WTC11 (cell line): ENCODE data around the gene ARMC9. TPM values are rescaled to one million over a fixed set of nuclear protein-coding genes. Genes with fewer than 3 reads are reported as not detected.

Experiments used
- ATAC-seq: fragments of 200-7000 bp; cut with Tn5 transposase; 2 replicates; pipeline ENCODE4 v1.10.0; 2021; ENCODE audit warnings: mild to moderate bottlenecking, moderate library complexity
- CTCF ChIA-PET: fragments of 300-600 bp; sonication (Branson Sonifier 250); formaldehyde crosslinking; loops from one replicate; lab custom pipeline; 2021; ENCODE audit warnings: antibody characterized with exemption; lab: Charles Lee
- POLR2A ChIA-PET: fragments of 350-600 bp; sonication (Branson Sonifier 250); formaldehyde crosslinking; loops from one replicate; lab custom pipeline; 2021; ENCODE audit warnings: antibody characterized with exemption; lab: Charles Lee
- DNase-seq: peaks from one replicate; pipeline ENCODE4 v3.0.0; 2021; ENCODE audit warnings: low spot score
- H3K27ac Mint-ChIP-seq: 2 replicates; pipeline ENCODE4 v1.8.0; 2021; ENCODE audit warnings: mixed read lengths
- H3K27me3 Mint-ChIP-seq: 2 replicates; pipeline ENCODE4 v1.8.0; 2021; ENCODE audit warnings: low read depth, mild to moderate bottlenecking, moderate library complexity, mixed read lengths
- H3K36me3 Mint-ChIP-seq: 2 replicates; pipeline ENCODE4 v1.8.0; 2021; ENCODE audit warnings: mixed read lengths
- H3K4me1 Mint-ChIP-seq: 2 replicates; pipeline ENCODE4 v1.8.0; 2022; ENCODE audit warnings: mixed read lengths
- H3K4me3 Mint-ChIP-seq: 2 replicates; pipeline ENCODE4 v1.8.0; 2021; ENCODE audit warnings: mild to moderate bottlenecking, moderate library complexity, mixed read lengths
- H3K9me3 Mint-ChIP-seq: 2 replicates; pipeline ENCODE4 v1.8.0; 2021; ENCODE audit warnings: mixed read lengths
- ARID4B ChIP-seq: sonication (generic); formaldehyde crosslinking; IDR thresholded peaks from 2 replicates; pipeline ENCODE4 v1.8.0; 2023; ENCODE audit warnings: missing genetic modification reagents, mild to moderate bottlenecking, borderline replicate concordance
- ATF3 ChIP-seq: sonication (generic); formaldehyde crosslinking; conservative IDR thresholded peaks from 2 replicates; pipeline ENCODE4 v1.8.1; 2022; ENCODE audit warnings: mild to moderate bottlenecking, missing genetic modification reagents
- ATF6 ChIP-seq: sonication (generic); formaldehyde crosslinking; IDR thresholded peaks from 2 replicates; pipeline ENCODE4 v1.8.1; 2023; ENCODE audit warnings: mild to moderate bottlenecking, missing genetic modification reagents
- CTCF ChIP-seq: fragments of 200-600 bp; IDR thresholded peaks from 2 replicates; pipeline ENCODE4 v1.8.0; 2022; ENCODE audit warnings: antibody characterized with exemption
- E2F1 ChIP-seq: sonication (generic); formaldehyde crosslinking; IDR thresholded peaks from 2 replicates; pipeline ENCODE4 v1.8.0; 2022; ENCODE audit warnings: mild to moderate bottlenecking, missing genetic modification reagents
- ETV6 ChIP-seq: sonication (generic); formaldehyde crosslinking; IDR thresholded peaks from 2 replicates; pipeline ENCODE4 v1.8.1; 2022; ENCODE audit warnings: mild to moderate bottlenecking, missing genetic modification reagents
- FOXJ3 ChIP-seq: sonication (generic); formaldehyde crosslinking; IDR thresholded peaks from 2 replicates; pipeline ENCODE4 v1.9.0; 2021; ENCODE audit warnings: missing genetic modification reagents, mild to moderate bottlenecking, borderline replicate concordance
- FOXK1 ChIP-seq: sonication (generic); formaldehyde crosslinking; IDR thresholded peaks from 2 replicates; pipeline ENCODE4 v1.8.0; 2022; ENCODE audit warnings: mild to moderate bottlenecking, moderate library complexity, missing genetic modification reagents
- GABPB1 ChIP-seq: sonication (generic); formaldehyde crosslinking; IDR thresholded peaks from 2 replicates; pipeline ENCODE4 v1.8.1; 2023; ENCODE audit warnings: mild to moderate bottlenecking, missing genetic modification reagents
- HMGA2 ChIP-seq: fragments of 250-450 bp; sonication (Bioruptor Pico); IDR thresholded peaks from 2 replicates; pipeline ENCODE4 v1.4.0; 2021; ENCODE audit warnings: mild to moderate bottlenecking, moderate library complexity
- PRRX2 ChIP-seq: fragments of 250-450 bp; sonication (Bioruptor Pico); IDR thresholded peaks from 2 replicates; pipeline ENCODE4 v1.8.0; 2021; ENCODE audit warnings: mild to moderate bottlenecking
- RELA ChIP-seq: sonication (generic); formaldehyde crosslinking; IDR thresholded peaks from 2 replicates; pipeline ENCODE4 v1.8.1; 2022; ENCODE audit warnings: missing genetic modification reagents, mild to moderate bottlenecking, borderline replicate concordance
- SMAD3 ChIP-seq: sonication (generic); formaldehyde crosslinking; IDR thresholded peaks from 2 replicates; pipeline ENCODE4 v1.8.0; 2022; ENCODE audit warnings: missing genetic modification reagents, mild to moderate bottlenecking, borderline replicate concordance
- SP1 ChIP-seq: sonication (generic); formaldehyde crosslinking; conservative IDR thresholded peaks from 2 replicates; pipeline ENCODE4 v1.8.1; 2022; ENCODE audit warnings: missing genetic modification reagents
- ZBTB43 ChIP-seq: sonication (generic); formaldehyde crosslinking; IDR thresholded peaks from 2 replicates; pipeline ENCODE4 v1.8.1; 2023; ENCODE audit warnings: mild to moderate bottlenecking, missing genetic modification reagents
- ZNF121 ChIP-seq: sonication (generic); formaldehyde crosslinking; IDR thresholded peaks from 2 replicates; pipeline ENCODE4 v1.8.0; 2023; ENCODE audit warnings: missing genetic modification reagents
- ZNF232 ChIP-seq: sonication (generic); formaldehyde crosslinking; IDR thresholded peaks from 2 replicates; pipeline ENCODE4 v1.8.0; 2022; ENCODE audit warnings: mild to moderate bottlenecking, missing genetic modification reagents
- ZNF317 ChIP-seq: sonication (generic); formaldehyde crosslinking; IDR thresholded peaks from 2 replicates; pipeline ENCODE4 v1.8.1; 2023; ENCODE audit warnings: low read depth, mild to moderate bottlenecking, moderate library complexity, missing genetic modification reagents, borderline replicate concordance
- total RNA-seq: library from RNA; stranded (reverse); gene quantifications from 3 replicates; pipeline ENCODE4 v1.2.3, GENCODE V29; 2021

The ARMC9 gene
- total RNA-seq, 1 experiment from 2014 or later, result 34.9 TPM

- H3K4me1 Mint-ChIP-seq, result peaks cover 28% of the 10 kb centered on the region
- DNase-seq, result peak; percentile 73
- no peaks in the 10 kb centered on the region for H3K27me3 Mint-ChIP-seq
- H3K4me3 Mint-ChIP-seq, result no peak overlapping the region
- H3K36me3 Mint-ChIP-seq, result peaks cover 6% of the 10 kb centered on the region
- ATAC-seq, result peak; percentile 96
- TF ChIP-seq FOXK1 (CRISPR knock-in tag) (0 out of 2 replicates have a peak, but pooled peaks have one; percentile 24), ZNF121 (CRISPR knock-in tag) (peak; percentile 65; the same call in 1 of the 2 replicates), ARID4B (CRISPR knock-in tag) (no peak), RELA (no peak), ZNF317 (CRISPR knock-in tag) (peak; percentile 79), SP1 (CRISPR knock-in tag) (peak; percentile 31; the same call in 1 of the 2 replicates), CTCF (0 out of 2 replicates have a peak, but pooled peaks have one; percentile 35)
- ChIA-PET CTCF (interaction anchor here (0.5 to 3.3 kb wide), 32 partner anchors 9 to 156 kb away, joined by 3 to 31 read pairs (median 4); no protein-coding TSS in a partner anchor), POLR2A (no interaction called here)
- H3K27ac Mint-ChIP-seq, result peak overlapping the region; percentile 94
- H3K9me3 Mint-ChIP-seq, result no peaks in the 10 kb centered on the region
Measured at GRCh38 chr2:231297108-231297908, 98.9 kb downstream of the ARMC9 start.

GRCh38 chr2:231298091-231298490 is 99.7 kb downstream of the ARMC9 start:
- Mint-ChIP-seq H3K27me3 (no peaks in the 10 kb centered on the region), H3K36me3 (0 out of 2 replicates have a peak, but pooled peaks cover 3% of the 10 kb centered on the region), H3K9me3 (no peaks in the 10 kb centered on the region), H3K4me3 (no peak overlapping the region), H3K27ac (peak overlapping the region; percentile 64; the same call in 1 of the 2 replicates), H3K4me1 (peaks cover 28% of the 10 kb centered on the region)
- ChIA-PET POLR2A (no interaction called here), CTCF (interaction anchor here (0.9 to 3.3 kb wide), 11 partner anchors 8 to 123 kb away, joined by 3 to 31 read pairs (median 9); no protein-coding TSS in a partner anchor)
- ATAC-seq, result no peak
- DNase-seq, result no peak
- TF ChIP-seq GABPB1 (CRISPR knock-in tag) (no peak), SMAD3 (CRISPR knock-in tag) (no peak), ETV6 (CRISPR knock-in tag) (no peak), FOXJ3 (CRISPR knock-in tag) (no peak), ZNF232 (CRISPR knock-in tag) (no peak), E2F1 (CRISPR knock-in tag) (no peak), ZBTB43 (CRISPR knock-in tag) (no peak), ATF6 (CRISPR knock-in tag) (no peak), HMGA2 (CRISPR knock-in tag) (no peak), ZNF121 (CRISPR knock-in tag) (no peak), PRRX2 (CRISPR knock-in tag) (no peak), ATF3 (CRISPR knock-in tag) (no peak)
